Tibial nerve (tissue), 4 donors: ENCODE data around the gene DDX1.

Source experiments
- EP300 ChIP-seq, 2 donors: sonication (generic); formaldehyde crosslinking; IDR thresholded peaks; one replicate each; pipeline ENCODE4 v1.6.1; 2017; ENCODE audit warnings: antibody characterized with exemption in 2 of 2, mild to moderate bottlenecking in 1 of 2
- POLR2A ChIP-seq, 2 donors: fragments of 450-650 bp; IDR thresholded peaks; one replicate each; pipeline ENCODE4 v1.6.1; 2017; ENCODE audit warnings: antibody characterized with exemption in 2 of 2, mild to moderate bottlenecking in 2 of 2, moderate library complexity in 2 of 2
- TF ChIP-seq, protein P1 (sequence below), 5 experiments: fragments of 200-600 bp in 3 of 5; fragments of 450-650 bp in 2 of 5; sonication (generic) in 3 of 5; IDR thresholded peaks; one replicate each; pipeline ENCODE4 v1.5.1; 2016 to 2019; ENCODE audit warnings: antibody characterized with exemption in 5 of 5, mild to moderate bottlenecking in 3 of 5, moderate library complexity in 2 of 5

DNA sequence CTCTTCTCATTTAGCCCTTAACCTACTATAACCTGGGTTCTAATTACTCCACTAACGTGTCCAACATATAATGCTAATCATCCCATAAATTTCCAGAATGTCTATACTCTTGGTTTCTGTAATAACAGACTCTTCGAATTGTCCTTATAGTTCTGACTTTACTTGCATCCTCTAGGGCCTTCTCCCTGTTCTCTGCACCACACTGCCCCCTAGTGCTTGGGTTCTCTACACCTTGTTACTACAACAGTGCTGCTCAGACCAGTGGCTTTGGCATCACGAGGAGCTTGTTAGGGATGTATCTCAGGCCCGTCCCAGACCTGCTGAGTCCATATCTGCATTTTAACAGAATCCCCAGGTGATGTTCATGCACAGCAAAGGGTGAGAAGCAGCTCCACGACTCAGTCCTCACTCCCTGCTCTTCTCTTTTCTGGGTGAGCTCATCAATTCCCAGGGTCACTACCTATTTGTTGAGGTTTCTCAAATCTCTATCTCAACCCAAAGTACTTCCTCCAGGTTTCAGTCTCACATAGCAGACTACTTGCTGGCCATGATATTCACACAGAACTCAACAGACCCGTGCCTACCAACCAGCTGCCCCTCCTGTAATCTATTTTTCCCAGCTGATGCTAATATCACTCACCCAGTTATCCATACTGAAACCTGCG is 14.5 kb upstream of the DDX1 start:
- TF ChIP-seq, protein P1, sequence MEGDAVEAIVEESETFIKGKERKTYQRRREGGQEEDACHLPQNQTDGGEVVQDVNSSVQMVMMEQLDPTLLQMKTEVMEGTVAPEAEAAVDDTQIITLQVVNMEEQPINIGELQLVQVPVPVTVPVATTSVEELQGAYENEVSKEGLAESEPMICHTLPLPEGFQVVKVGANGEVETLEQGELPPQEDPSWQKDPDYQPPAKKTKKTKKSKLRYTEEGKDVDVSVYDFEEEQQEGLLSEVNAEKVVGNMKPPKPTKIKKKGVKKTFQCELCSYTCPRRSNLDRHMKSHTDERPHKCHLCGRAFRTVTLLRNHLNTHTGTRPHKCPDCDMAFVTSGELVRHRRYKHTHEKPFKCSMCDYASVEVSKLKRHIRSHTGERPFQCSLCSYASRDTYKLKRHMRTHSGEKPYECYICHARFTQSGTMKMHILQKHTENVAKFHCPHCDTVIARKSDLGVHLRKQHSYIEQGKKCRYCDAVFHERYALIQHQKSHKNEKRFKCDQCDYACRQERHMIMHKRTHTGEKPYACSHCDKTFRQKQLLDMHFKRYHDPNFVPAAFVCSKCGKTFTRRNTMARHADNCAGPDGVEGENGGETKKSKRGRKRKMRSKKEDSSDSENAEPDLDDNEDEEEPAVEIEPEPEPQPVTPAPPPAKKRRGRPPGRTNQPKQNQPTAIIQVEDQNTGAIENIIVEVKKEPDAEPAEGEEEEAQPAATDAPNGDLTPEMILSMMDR (IDR thresholded peaks at IDR 0.05) = peak; percentile 61 to 72 (median 67)
- no peak for TF ChIP-seq POLR2A (IDR thresholded peaks at IDR 0.05)
- TF ChIP-seq EP300 (IDR thresholded peaks at IDR 0.05) = no peak
